Amniotic stem cell (primary cell): ENCODE data around the gene BSG.
"Not testable (repeated sequence)": the region's sequence is repeated elsewhere in the genome, so short reads cannot be mapped to it uniquely, and the experiment has no call there.

Experiments
- DNase-seq: peaks from one replicate; lab custom pipeline; 2025; lab: John Stamatoyannopoulos, UW

BSG gene

DNA sequence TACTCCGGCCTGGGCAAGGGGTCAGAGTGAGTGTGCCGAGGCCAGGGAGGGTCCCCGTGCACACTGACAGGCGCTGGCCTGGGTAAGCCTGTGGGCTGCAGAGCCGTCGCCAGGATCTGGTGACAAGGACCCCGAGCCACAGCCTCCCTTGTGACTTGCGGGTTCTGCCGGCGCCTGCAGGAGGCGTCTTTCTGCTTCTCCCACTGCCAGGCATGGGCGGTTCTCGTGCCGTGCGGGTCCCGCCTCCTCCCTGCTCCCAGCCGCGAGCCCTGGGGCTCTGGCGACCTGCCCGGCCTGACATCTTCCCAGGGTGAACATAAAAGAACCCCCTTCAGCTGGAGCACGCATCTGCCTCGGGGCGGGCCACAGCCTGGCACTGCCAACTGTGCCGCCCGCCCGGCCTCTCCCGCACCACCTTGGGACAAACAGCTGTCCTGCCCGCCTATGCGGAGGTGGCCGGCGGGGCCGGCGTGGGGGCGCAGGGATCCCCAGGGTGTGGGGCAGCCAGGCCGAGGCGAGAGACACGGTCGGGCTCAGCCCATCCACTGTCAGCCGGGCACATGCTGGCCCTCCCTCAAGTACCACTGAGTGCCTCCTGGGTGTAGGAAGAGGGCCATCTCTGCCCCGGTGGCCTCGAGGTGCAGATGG is 15.8 kb downstream of the BSG start:
- DNase-seq, result peak; percentile 70

DNA sequence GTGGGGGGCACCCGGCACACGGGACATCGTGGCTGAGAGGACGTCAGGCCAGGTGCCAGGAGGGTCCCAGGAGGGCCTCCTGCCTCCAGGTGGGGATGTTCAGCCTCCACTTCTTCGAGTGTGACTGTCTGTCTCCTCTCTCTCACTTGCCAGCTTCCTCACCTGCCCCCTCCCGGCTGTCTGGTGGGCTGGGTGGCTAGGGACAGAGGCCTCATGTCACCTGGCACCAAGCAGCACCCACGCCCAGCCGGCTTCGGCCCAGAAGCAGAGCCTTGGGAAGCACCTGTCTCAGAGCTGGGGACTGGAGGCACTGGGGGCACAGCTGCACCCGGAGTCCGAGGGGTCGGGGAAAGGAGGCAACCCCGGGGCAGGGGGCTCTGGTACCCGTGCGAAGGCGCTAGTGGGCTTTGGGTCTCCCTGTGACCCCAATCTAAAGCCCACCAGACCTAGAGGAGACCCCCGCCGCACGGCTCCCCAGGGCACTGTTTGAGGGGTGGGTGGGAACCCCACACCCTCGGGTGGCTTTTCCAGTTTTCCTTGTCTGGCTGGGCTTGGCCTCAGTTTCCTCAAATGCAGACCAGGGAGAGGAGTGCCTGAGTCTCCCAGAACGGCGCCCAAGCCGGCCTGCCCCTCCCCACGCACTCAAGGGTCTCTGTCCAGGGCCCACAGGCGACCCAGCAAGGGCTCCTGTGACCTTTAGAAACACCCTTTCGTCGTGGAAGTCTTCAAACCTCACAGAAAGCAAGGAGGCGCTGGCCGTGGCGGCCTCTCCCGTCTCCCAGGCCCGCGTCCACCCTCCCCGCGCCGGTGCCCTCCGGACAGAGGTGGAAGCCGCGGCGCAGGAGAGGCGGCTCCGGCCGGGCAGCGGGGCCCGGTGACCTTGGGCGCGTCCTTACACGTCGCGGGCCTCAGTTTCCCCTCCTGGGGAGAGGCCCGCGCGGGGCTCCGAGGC is 16.6 kb downstream of the BSG start:
- DNase-seq, result no peak

DNA sequence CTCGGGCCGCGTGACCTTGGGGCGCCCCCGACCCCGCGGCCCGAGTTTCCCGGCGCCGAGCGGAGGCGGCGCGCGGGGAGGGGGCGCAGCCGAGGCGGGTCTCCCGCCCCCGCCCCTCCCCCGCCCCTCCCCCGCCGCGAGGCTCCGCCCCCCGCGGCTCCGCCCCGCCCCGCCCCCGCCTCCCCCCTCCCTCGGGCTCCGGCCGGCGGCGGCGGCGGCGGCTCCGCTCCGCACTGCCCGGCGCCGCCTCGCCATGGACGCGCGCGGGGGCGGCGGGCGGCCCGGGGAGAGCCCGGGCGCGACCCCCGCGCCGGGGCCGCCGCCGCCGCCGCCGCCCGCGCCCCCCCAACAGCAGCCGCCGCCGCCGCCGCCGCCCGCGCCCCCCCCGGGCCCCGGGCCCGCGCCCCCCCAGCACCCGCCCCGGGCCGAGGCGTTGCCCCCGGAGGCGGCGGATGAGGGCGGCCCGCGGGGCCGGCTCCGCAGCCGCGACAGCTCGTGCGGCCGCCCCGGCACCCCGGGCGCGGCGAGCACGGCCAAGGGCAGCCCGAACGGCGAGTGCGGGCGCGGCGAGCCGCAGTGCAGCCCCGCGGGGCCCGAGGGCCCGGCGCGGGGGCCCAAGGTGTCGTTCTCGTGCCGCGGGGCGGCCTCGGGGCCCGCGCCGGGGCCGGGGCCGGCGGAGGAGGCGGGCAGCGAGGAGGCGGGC is 17.4 kb downstream of the BSG start, which contains the start of gene HCN2:
Gene HCN2, plus strand, starts transcription at position 189 of the 703 bp plus-strand sequence. Its CDS starts 65 bp downstream, at position 254.
- no peak for DNase-seq

DNA sequence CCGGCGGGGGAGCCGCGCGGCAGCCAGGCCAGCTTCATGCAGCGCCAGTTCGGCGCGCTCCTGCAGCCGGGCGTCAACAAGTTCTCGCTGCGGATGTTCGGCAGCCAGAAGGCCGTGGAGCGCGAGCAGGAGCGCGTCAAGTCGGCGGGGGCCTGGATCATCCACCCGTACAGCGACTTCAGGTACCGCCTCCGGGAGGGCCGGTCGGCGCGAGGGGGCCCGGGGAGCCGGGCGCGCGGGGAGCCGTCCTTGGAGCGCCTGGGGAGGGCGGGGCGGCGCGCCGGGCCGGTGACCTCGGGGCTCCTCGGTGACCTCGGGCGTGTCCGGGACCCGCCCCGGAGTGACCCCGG is 18.0 kb downstream of the BSG start:
- DNase-seq, result no peak

DNA sequence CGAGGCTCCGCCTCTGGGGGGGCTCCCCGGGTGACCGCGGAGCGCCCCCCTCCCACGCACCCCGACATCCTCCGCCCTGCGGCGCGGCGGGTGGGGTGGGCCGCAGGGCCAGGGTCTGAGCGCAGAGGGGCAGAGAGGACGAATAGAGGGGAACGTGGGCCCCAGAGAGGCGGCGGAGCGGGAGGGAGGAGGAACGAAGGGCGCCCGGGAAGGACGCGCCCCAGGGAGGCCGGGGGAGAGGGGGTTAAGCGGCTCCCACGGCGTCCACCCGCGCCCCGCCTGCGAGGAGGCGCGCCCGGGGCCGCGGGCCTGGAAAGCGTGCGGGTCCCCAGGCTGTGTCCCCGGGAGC is 18.3 kb downstream of the BSG start:
- no peak for DNase-seq

DNA sequence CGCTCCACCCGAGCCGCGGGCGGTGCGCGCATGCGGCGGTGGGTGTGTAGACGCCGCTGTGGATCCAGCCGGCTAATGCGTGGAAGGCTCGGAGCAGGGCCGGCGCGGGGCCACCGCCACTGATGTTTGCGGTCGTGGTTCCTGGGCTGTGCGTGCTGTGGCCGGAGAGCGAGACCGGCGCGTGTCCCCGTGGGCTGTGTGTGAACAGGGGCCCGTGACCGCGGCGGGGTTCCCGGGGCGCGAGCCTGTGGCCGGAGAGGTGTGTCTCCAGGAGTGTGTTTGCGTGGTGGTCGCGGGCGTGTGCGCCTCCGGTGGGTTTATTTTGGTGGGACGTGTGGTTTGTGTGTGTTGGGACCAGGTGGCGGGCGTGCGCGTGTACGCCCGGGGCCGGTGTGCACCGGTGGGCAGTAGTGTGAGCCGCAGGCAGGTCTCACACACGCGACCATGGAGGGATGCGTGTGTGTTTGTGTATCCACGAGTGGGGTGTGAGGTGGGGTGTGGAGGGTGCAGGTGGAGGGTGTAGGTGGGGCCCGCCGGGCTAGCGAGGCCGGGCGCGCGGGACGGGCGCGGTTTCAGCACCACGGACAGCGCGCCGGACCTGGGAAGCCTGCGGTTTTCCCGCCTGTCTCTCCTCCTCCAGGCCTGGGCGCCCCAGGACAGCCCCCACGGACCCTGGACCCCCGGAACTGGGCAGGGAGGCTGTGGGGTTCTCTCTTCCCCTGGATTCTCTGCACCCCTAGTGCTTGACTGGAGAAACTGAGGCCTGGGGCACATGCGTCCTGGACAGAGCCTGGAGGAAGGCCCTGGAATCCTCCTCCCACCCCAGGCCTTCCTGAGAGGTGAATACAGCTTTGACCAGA is 18.9 kb downstream of the BSG start:
- no peak for DNase-seq

DNA sequence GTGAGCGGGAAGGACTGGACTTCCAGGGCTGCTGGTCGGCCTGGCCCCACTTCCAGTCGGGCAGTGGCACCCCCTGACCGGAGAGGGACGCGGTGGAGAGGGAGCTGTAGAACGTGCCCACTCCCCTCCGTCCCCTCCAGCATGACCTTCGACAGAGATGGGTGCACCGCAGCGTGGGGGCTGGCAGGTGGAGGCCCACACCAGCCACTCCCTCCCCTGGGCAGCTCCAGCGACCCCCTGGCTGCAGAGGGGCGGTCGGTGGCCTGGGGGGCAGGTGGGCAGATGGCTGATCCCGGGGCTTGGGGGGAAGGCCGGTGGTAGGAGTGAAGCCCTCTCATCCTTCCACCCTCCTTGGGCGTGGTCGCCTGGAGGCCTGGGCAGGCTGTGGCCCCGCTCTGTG is 19.7 kb downstream of the BSG start:
- no peak for DNase-seq

DNA sequence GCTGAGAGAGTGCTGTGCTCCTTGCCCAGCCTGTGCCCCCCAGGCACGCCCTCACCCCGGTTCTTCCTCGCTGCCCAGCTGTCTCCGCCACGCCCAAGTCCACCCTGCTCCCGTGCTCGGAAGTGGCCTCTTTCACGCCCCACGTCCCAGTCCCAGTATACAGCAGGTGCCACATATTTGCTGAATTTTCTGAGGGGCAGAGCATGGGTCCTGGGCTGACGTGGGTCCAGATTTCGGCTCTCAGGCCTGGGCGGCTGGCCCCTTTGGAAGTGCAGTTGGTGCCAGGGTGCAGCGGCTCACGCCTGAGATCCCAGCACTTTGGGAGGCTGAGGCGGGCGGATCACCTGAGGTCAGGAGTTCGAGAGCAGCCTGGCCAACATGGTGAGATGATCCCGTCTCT is 20.7 kb downstream of the BSG start:
- no peak for DNase-seq

DNA sequence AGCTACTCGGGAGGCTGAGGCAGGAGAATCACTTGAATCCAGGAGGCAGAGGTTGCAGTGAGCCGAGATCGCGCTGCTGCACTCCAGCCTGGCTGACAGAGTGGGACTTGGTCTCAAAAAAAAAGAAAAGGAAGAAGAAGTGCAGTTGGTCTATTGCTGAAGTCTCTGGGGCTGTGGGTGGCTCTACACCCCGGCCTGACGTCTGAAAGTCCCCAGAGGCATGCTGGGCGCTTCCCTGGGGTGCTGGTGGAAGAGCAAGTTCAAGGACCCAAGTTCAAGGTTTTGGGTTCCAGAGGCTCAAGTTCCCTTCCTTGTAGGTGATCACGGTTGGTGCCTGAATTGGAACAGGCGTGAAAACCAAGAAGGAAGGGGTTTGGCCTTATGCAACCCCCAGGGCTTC is 21.1 kb downstream of the BSG start:
- no peak for DNase-seq

DNA sequence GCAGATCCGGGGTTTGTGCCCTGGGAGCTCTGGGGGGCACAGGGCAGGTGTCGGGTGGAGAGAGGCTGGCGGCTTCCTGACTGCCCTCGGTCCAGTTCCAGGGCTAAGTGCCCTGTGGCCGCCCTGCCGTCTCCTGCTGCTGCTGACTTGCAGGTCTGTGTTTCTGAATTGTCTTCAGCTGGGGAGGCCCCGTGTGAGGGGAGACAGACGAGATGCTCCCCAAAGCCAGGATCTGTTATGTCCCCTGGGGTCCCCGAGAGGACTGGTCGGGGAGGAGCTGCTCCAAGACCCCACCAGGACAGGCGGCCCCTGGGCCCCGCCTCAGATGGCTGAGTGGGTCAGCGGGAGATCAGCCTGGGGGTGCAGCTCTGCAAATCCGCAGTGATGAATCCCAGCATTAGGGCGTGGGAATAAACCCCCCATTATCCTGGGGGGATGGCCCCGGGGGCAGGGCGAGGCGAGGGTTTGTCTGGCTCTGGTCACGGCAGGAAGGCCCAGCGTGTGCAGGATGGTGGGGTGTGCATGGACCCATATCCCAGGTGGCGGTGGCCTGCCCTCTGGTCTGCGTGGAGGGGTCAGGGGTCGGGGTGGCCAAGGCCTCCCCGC is 22.0 kb downstream of the BSG start:
- no peak for DNase-seq

DNA sequence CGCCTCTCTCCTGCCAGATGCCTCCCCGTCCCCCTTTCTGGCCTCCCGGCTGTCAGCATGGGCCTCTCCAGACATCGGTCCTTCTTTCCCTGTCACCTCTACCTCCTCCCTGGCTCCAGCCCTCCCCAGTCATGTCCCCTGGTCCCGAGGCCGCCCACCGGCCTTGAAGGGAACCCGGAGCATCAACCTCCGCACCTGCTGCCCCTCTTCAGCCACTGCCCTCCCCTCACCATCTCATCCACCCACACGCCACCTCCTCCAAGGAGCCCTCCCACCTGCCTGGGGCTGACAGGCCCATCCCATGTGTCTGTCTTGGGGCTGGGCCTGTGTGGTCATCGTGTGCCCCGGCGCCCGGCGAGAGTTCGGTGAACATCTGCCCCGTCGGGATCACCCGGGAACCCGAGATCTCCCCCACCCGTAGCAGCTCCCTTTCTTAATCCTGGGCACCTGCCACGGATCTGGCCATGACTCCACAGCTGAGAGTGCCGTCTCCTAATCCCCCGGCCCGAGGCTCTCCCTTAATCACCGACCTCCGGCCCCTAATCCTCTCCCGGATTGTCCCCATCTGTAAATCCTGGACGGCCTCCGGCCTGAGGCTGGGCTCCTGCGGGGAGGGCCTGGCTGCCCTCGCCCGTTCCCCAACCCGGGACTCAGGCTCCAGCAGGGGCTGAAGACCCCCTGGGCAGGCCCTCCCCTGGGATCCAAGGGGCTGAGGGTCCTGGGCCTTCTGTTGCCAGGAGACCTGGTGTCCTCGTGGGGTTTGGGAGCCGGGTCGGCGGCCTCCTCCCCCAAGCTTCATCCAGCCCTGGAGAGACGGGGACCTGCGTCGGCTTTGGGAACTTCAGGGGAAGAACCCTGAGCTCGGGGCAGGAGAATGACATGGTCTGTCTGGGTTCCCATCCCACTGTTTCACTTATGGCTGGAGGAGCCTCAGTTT is 23.2 kb downstream of the BSG start:
- no peak for DNase-seq

DNA sequence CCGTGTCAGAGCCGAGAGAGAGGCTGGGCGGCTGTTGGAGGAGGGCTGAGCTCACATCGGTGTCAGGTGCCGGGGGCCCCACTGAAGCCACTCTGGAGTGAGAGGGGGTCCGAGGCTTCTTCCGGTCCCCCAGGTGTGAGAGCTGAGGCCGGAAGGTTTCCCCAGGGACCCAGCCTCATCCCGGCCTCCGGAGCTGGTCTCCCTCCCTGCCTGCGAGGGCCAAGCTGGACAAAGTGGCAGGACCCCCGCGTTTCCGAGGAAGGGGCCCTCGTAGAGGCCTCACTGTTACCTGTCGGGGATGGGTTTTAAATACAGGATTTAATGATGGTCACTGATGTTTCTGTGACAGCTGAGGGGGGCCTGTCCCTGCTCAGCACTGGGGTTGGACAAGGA is 23.9 kb downstream of the BSG start:
- DNase-seq, result no peak

DNA sequence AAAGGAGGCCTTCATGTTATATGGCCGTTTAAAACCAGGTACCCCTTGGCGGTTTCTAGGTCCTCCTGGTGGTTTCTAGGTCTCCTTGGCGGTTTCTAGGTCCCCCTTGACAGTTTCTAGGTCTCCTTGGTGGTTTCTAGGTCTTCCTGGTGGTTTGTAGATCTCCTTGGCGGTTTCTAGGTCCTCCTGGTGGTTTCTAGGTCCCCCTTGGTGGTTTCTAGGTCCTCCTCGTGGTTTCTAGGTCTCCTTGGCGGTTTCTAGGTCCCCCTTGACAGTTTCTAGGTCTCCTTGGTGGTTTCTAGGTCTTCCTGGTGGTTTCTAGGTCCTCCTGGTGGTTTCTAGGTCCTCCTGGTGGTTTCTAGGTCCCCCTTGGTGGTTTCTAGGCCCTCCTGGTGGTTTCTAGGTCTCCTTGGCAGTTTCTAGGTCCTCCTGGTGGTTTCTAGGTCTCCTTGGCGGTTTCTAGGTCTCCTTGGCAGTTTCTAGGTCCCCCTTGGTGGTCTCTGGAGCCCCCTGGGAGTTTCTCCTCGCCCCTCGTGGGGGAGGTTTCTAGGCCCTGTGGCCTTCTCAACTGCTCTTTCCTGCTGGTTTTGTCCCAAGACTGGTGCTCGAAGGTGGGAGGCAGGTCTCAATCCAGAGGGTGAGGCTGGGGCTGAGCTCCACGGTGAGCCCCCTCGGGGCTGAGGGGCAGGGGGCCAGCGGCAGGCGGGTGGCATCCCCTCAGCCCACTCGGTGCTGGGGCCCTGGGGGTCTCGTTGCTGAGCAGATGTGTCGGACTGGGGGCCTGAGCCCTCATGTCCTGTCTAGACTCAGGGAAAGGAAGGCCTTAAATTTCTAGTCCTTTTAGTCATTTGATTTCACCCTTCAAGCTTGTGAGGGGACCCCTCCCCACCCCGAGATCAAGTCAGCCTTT is 25.3 kb downstream of the BSG start:
- DNase-seq, result no peak

DNA sequence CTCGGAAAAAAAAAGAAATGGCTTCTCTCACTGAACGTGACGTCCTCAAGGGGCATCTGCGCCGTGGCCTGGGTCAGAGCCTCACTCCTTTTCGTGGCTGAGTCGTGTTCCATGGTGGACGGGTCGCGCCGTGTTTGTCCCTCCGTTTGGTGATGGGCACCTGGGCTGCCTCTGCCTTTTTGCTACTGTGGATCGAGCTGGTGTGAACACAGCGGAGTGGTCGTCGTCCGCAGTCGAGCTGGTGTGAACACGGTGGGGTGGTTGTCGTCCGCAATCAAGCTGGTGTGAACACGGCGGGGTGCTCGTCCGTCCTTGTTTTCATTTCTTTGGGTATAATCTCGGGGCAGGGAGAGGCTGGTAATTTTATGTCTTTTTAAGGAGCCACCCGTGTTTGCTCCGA is 28.9 kb downstream of the BSG start:
- DNase-seq, result no peak

DNA sequence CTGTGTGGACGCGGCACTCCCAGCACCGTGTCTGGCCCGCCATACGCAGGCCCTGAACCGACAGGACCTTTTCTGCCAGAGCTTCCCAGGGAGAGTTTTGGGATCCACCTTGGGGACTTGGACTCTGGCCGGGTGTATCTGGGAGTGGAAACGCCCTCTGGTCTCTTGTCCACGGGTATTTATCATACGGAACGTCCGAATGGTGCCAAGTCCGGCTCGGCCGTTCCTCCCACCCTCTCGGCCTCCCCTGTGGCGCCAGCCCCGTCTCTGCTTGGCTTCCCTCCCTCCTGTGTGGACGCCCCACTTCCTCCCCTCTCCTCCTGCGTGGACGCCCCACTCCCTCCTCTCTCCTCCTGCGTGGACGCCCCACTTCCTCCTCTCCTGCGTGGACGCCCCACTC is 29.4 kb downstream of the BSG start:
- no peak for DNase-seq

DNA sequence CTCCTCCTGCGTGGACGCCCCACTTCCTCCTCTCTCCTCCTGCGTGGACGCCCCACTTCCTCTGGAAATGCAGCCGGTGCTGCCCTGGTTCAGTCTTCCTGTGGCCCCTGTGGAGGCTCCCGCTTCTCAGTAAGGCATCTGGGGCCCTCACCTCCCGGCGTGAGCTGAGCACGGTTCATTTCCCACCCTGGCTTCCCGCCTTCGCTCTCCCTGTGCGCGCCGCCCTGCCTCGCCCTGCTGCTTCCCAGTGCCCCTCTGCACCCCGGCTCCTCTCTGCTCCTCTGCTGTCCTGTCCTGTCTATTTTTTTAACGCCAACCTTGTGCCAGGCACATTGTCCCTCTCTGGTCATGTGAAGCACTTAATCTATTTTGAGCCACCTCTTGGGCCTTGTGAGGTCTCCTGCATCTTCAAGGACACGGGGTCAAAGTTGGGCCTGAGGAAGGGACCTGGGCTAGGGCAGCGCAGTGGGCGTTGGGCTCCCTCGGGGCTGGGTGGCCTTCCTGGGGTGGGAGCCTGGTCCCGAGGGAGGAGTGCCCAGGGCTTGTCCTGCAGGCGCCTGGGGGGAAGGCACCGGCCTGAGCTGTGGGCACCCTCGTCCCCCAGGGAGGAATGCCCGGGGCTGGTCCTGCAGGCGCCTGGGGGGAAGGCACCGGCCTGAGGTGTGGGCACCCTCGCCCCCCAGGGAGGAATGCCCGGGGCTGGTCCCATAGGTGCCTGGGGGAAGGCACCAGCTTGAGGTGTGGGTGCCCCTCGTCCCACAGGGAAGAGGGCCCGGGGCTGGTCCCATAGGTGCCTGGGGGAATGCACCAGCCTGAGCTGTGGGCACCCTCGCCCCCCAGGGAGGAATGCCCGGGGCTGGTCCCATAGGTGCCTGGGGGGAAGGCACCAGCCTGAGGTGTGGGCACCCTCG is 30.2 kb downstream of the BSG start:
- DNase-seq, result no peak

DNA sequence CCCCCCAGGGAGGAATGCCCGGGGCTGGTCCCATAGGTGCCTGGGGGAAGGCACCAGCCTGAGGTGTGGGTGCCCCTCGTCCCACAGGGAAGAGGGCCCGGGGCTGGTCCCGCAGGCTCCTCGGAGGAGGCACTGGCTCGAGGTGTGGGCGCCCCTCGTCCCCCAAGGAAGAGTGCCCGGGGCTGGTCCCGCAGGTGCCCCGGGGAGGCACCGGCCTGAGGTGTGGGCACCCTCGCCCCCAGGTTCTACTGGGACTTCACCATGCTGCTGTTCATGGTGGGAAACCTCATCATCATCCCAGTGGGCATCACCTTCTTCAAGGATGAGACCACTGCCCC is 30.9 kb downstream of the BSG start:
- DNase-seq, result not testable (repeated sequence)

DNA sequence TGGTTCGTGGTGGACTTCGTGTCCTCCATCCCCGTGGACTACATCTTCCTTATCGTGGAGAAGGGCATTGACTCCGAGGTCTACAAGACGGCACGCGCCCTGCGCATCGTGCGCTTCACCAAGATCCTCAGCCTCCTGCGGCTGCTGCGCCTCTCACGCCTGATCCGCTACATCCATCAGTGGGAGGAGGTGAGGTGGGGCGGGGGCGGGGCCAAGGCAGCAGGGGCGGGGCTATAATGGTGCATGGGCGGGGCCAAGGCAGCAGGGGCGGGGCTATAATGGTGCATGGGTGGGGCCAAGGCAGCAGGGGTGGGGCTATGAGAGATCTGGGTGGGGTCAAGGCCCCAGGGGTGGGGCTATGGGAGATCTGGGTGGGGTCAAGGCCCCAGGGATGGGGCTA is 31.4 kb downstream of the BSG start:
- DNase-seq, result not testable (repeated sequence)
